Measurements from ENCODE around the gene THUMPD1.
"Not testable (repeated sequence)": the region's sequence is repeated elsewhere in the genome, so short reads cannot be mapped to it uniquely, and the experiment has no call there.

THUMPD1 gene, protein sequence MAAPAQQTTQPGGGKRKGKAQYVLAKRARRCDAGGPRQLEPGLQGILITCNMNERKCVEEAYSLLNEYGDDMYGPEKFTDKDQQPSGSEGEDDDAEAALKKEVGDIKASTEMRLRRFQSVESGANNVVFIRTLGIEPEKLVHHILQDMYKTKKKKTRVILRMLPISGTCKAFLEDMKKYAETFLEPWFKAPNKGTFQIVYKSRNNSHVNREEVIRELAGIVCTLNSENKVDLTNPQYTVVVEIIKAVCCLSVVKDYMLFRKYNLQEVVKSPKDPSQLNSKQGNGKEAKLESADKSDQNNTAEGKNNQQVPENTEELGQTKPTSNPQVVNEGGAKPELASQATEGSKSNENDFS

DNA sequence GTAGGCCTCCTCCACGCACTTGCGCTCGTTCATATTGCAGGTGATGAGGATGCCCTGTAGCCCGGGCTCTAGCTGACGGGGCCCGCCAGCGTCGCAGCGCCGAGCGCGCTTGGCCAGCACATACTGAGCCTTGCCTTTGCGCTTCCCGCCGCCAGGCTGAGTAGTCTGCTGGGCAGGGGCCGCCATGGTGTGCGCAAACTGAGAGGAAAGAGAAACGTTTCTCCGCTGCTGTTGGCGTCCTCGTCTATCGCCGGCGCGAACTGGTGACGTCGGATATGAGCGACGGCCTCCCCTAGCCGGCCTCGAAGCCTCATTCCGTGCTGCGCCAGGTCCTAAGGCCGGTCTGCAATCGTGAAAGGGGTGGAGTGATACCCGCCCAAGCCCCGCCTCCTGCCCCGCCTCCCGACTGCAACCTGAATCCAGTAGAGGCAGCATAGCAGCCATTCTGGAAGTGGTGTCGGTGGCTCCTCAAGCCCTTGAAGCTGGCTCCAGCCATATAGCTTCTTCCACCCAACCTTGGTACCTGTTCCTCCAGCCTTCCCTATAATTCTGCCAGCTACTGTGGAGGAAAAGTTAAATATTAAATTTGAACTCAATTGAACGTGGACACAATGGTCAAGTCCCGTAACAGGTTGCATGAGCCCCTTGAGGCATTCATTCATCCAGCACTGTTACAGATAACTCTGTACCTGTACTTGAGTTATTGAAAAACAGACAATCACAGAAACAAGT is at the start of gene THUMPD1:
THUMPD1 (minus strand) TSS at position 265 of the 732 bp plus-strand sequence; CDS start at position 186, 79 bp downstream.
- DNase-seq = peak; percentile 97 to 98 (median 97)

GRCh38 chr16:20789130-20789529 is 47.5 kb upstream of the THUMPD1 start:
- DNase-seq = no peak

- DNase-seq = no peak
Measured at GRCh38 chr16:20784204-20784603, 42.6 kb upstream of the THUMPD1 start.

DNA sequence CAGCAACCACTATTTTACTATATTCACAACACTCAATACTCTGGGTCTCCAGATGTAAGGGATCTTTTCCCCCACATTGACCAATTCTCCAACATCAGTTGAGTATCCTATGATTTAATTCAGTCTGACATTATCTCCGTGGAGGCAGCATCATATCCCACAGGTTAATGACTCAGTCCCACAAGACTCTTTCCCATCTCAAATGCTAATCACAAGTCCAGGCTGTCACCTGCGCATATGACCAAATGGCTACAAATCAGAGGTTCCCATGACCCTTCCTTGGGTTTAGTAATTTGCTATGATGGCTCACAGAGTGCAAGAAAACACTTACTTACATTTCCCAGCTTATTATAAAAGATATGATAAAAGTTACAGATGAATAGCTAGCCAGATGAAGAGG is 40.9 kb upstream of the THUMPD1 start:
- DNase-seq = no peak

DNA sequence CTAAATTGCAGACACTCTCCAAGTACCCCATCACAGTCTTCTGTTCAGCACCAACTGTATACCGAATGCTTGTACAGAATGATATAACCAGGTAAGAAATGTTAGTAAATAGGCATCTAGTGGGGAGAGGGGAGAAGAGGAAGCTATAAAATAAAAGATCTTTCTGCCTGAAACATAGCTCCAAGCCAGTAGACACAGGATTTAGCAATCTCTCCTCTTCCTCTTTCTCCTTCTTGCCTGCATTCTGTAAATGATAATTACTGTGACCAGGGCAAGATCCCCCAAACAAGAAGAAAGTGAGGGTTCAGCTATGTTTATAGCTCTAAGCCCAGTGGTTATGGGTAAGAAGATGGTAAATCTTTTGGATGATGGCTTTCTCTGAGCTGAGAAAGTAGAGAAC is 40.1 kb upstream of the THUMPD1 start:
- peak in 2 of 3 donors; percentile 23 to 27 for DNase-seq

DNA sequence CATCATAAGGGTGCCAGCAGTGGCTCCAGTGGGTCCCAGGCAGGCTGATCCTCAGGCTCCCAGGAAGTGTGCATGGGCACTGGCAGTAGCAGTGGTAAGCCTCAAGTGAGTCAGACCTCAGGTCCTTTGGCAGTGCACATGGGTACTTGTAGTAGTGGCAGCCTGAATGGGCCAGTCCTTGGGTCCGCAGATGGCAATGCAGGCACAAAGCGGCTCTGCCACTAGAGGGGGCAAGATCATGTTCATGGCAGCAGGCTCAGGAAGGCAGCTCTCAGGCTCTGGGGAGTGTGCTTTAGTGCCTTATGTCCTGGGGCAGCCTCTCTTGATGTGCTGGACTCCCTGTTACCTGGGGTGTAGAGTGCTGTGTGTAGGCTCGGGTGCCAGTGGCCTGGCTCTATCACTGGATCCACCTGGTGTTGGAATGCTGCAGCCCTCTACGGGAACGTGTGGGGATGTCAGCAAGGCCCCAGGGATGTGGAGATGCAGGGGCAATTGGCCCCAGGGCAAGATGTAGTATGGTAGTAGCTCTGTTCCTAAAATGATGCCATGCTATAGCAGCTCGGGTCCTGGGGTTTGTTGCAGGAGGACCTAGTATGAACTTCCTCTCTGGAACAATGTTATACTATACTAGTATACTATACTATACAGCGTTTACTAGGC is 33.2 kb upstream of the THUMPD1 start:
- peak; percentile 68 to 79 (median 72) for DNase-seq

GRCh38 chr16:20773679-20774078 is 32.1 kb upstream of the THUMPD1 start:
- no peak for DNase-seq

DNA sequence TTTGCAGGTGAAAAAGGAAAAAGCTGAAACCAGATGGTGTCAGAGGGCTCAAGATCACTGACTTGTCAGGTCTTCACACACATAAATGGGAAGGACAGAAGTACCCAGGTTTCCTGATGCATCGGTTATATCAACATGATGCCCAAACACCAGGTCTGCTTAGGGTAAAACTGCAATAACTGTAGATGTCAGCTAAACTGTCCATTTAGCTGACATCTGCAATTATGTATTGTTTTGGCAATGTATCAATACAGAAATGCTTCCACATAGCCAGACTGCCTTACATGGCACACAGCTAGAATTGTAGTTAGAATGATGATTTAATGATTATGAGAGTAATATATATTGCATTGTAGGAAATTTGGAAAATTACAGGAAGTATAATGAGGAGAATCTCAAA is 27.2 kb upstream of the THUMPD1 start:
- DNase-seq = no peak

GRCh38 chr16:20768121-20768520 is 26.5 kb upstream of the THUMPD1 start:
- DNase-seq = no peak

- DNase-seq = no peak
Measured at GRCh38 chr16:20767577-20767976, 26.0 kb upstream of the THUMPD1 start.

GRCh38 chr16:20766294-20766693 is 24.7 kb upstream of the THUMPD1 start:
- DNase-seq = no peak

DNA sequence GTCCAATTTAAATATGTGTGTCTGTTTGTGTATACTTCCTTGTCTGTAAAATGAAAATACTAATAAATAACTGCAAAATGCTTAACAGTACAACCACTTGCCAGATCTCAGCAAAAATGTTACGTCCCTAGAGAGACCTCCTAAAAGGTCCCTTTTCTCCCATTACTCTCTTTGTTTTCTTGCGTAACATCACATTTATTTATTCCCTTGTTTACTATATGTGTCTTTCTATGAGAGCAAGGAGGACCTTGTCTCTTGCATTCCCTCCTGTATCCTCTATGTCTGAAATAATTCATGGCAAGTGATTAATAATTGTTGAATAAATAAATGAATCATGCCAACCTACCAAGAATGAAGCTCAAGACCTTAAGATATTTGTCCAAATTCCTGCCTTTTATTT is 24.1 kb upstream of the THUMPD1 start:
- no peak for DNase-seq

- not testable (repeated sequence) for DNase-seq
Measured at GRCh38 chr16:20764448-20764847, 22.8 kb upstream of the THUMPD1 start.

- DNase-seq = peak; percentile 83 to 86 (median 85)
Measured at GRCh38 chr16:20763461-20764232, 22.0 kb upstream of the THUMPD1 start, which contains the start of gene ACSM3. ACSM3 (plus strand) TSS chr16:20764014; CDS start chr16:20770035, 6,021 bp downstream.

GRCh38 chr16:20762404-20763123 is 20.9 kb upstream of the THUMPD1 start:
- no peak for DNase-seq

GRCh38 chr16:20761175-20761574 is 19.6 kb upstream of the THUMPD1 start:
- no peak for DNase-seq

- no peak for DNase-seq
Measured at GRCh38 chr16:20760346-20760745, 18.7 kb upstream of the THUMPD1 start.

GRCh38 chr16:20755799-20756198 is 14.2 kb upstream of the THUMPD1 start:
- not testable (repeated sequence) for DNase-seq

GRCh38 chr16:20755238-20755637 is 13.6 kb upstream of the THUMPD1 start:
- DNase-seq = no peak

DNA sequence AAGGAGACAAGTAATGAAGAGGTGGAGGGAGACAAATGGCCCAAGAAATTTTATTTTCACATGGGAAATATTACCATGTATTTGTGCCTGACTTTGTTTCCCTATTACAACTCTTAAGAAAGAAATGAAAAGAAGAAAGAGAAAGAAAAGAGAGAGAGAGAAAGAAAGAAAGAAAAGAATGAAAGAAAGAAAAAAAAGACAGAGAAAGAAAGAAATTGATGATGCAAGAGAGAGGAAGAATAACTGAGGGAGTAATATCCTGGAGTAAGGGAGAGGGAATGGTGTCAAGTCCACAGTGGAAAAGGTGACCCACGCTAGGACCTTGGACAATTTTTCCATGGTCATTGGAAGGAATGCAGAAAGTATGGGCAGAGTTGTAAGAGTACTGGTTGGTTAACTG is 12.1 kb upstream of the THUMPD1 start:
- DNase-seq = no peak

- DNase-seq = no peak
Measured at GRCh38 chr16:20750558-20750957, 8.9 kb upstream of the THUMPD1 start.

DNA sequence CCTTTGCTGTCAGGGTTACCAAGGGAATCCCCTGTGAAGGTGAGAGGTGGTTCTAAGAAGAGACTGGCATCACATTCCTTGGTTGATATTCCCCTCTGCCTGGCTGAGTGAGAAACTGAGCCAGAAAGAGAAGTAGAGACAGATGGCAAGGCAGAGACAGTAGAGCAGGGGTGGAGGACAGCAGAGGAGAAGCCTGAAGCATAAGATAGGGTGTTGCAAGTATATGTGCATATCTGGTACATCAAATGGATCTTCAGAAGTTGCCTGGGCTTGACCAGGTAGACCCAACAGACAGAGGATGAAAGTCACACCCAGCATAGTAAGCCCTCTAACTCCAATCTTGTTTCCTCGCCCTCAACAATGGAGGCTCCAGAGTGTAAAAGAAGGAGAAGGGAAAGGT is 7.9 kb upstream of the THUMPD1 start:
- DNase-seq = no peak

Data from suppressor macrophage treated with lipopolysaccharide for 1 hour (primary cell).